H9 (cell line): ENCODE data around the gene RBSN. TPM values are rescaled to one million over a fixed set of nuclear protein-coding genes. Genes with fewer than 3 reads are reported as not detected.

Experiments used
- DNase-seq: peaks from one replicate; pipeline ENCODE4 v3.0.0-alpha.2; 2017
- H2AFZ ChIP-seq: one replicate; pipeline ENCODE4 v1.6.1; 2013; ENCODE audit warnings: mild to moderate bottlenecking, low read length, control low read depth, moderate library complexity
- H2AK5ac ChIP-seq: 2 replicates; pipeline ENCODE4 v1.6.1; 2013; ENCODE audit warnings: low read length, control low read depth, mixed read lengths; ENCODE audit not compliant: insufficient read length
- H2BK120ac ChIP-seq: one replicate; pipeline ENCODE4 v1.6.1; 2013; ENCODE audit warnings: low read depth, mild to moderate bottlenecking, low read length, control low read depth, inconsistent platforms; ENCODE audit not compliant: poor library complexity, severe bottlenecking
- H2BK12ac ChIP-seq: 2 replicates; pipeline ENCODE4 v1.6.1; 2013; ENCODE audit warnings: low read length, control low read depth, mixed read lengths, low read depth; ENCODE audit not compliant: insufficient read length
- H2BK15ac ChIP-seq: 2 replicates; pipeline ENCODE4 v1.6.1; 2013; ENCODE audit warnings: low read depth, low read length, control low read depth
- H2BK20ac ChIP-seq: one replicate; pipeline ENCODE4 v1.6.1; 2013; ENCODE audit warnings: low read depth, mild to moderate bottlenecking, low read length, control low read depth, inconsistent platforms; ENCODE audit not compliant: poor library complexity, severe bottlenecking
- H2BK5ac ChIP-seq: 2 replicates; pipeline ENCODE4 v1.6.1; 2013; ENCODE audit warnings: low read length, control low read depth, mixed read lengths; ENCODE audit not compliant: insufficient read length
- H3K14ac ChIP-seq: 2 replicates; pipeline ENCODE4 v1.6.1; 2013; ENCODE audit warnings: low read length, control low read depth; ENCODE audit not compliant: insufficient read depth
- H3K18ac ChIP-seq: 2 replicates; pipeline ENCODE4 v1.6.1; 2013; ENCODE audit warnings: low read depth, mild to moderate bottlenecking, mixed read lengths, low read length, control low read depth; ENCODE audit not compliant: insufficient read length
- H3K23ac ChIP-seq: 2 replicates; pipeline ENCODE4 v1.6.1; 2013; ENCODE audit warnings: low read length, control low read depth, mixed read lengths, low read depth; ENCODE audit not compliant: insufficient read length
- H3K23me2 ChIP-seq: 2 replicates; pipeline ENCODE4 v1.6.1; 2013; ENCODE audit warnings: low read depth, mild to moderate bottlenecking, mixed read lengths, low read length, control low read depth; ENCODE audit not compliant: insufficient read length, poor library complexity, severe bottlenecking
- H3K27ac ChIP-seq: 2 replicates; pipeline ENCODE4 v1.5.1; 2013; ENCODE audit warnings: low read length, control low read depth, mixed read lengths, low read depth; ENCODE audit not compliant: insufficient read length
- H3K27me3 ChIP-seq: 2 replicates; pipeline ENCODE4 v1.6.1; 2013; ENCODE audit warnings: low read length, control low read depth, inconsistent platforms; ENCODE audit not compliant: insufficient read depth
- H3K4ac ChIP-seq: 2 replicates; pipeline ENCODE4 v1.6.1; 2013; ENCODE audit warnings: low read depth, mild to moderate bottlenecking, control low read depth, inconsistent platforms, low read length, moderate library complexity
- H3K4me1 ChIP-seq: 2 replicates; pipeline ENCODE4 v1.6.1; 2013; ENCODE audit warnings: low read length, control low read depth, inconsistent platforms; ENCODE audit not compliant: insufficient read depth
- H3K4me2 ChIP-seq: 2 replicates; pipeline ENCODE4 v1.6.1; 2013; ENCODE audit warnings: low read length, control low read depth, mixed read lengths; ENCODE audit not compliant: insufficient read length, insufficient read depth
- H3K56ac ChIP-seq: 2 replicates; pipeline ENCODE4 v1.6.1; 2013; ENCODE audit warnings: low read depth, mild to moderate bottlenecking, mixed read lengths, low read length, control low read depth; ENCODE audit not compliant: insufficient read length
- H3K79me1 ChIP-seq: 2 replicates; pipeline ENCODE4 v1.6.1; 2013; ENCODE audit warnings: low read depth, mild to moderate bottlenecking, moderate library complexity, low read length, control low read depth, inconsistent platforms; ENCODE audit not compliant: insufficient read depth, poor library complexity, severe bottlenecking
- H3K79me2 ChIP-seq: 2 replicates; pipeline ENCODE4 v1.6.1; 2013; ENCODE audit warnings: low read length, control low read depth, inconsistent platforms; ENCODE audit not compliant: insufficient read depth
- H3K9ac ChIP-seq: 2 replicates; pipeline ENCODE4 v1.6.1; 2013; ENCODE audit warnings: low read length, control low read depth, mixed read lengths; ENCODE audit not compliant: insufficient read length; ENCODE audit errors: extremely low read depth
- H3K9me3 ChIP-seq: one replicate; pipeline ENCODE4 v1.6.1; 2013; ENCODE audit warnings: low read depth, low read length, inconsistent platforms; ENCODE audit not compliant: control insufficient read depth
- H3T11ph ChIP-seq: one replicate; pipeline ENCODE4 v1.6.1; 2013; ENCODE audit warnings: mild to moderate bottlenecking, low read length, control low read depth, inconsistent platforms
- H4K20me1 ChIP-seq: one replicate; pipeline ENCODE4 v1.6.1; 2013; ENCODE audit not compliant: control insufficient read depth, insufficient read length, insufficient read depth
- H4K5ac ChIP-seq: 2 replicates; pipeline ENCODE4 v1.6.1; 2013; ENCODE audit warnings: low read depth, mild to moderate bottlenecking, mixed read lengths, low read length, control low read depth; ENCODE audit not compliant: insufficient read length
- H4K8ac ChIP-seq: replicated peaks from 2 replicates; pipeline ENCODE4 v1.6.1; 2013; ENCODE audit warnings: low read length, control low read depth, mixed read lengths, low read depth; ENCODE audit not compliant: insufficient read length
- H4K91ac ChIP-seq: 2 replicates; pipeline ENCODE4 v1.6.1; 2013; ENCODE audit warnings: low read depth, mild to moderate bottlenecking, moderate library complexity, mixed read lengths, low read length, control low read depth; ENCODE audit not compliant: insufficient read length
- H3K27ac Mint-ChIP-seq, 3 experiments: 2 replicates in 2 of 3; 3 replicates in 1 of 3; pipeline ENCODE4 v1.8.0; 2020 to 2021; ENCODE audit warnings: mixed read lengths in 3 of 3, mild to moderate bottlenecking in 1 of 3, moderate library complexity in 1 of 3
- H3K27me3 Mint-ChIP-seq: 2 replicates; pipeline ENCODE4 v1.8.0; 2021; ENCODE audit warnings: low read depth, mild to moderate bottlenecking, moderate library complexity, mixed read lengths
- H3K36me3 Mint-ChIP-seq, 3 experiments: 2 replicates in 2 of 3; 3 replicates in 1 of 3; pipeline ENCODE4 v1.8.0; 2020 to 2021; ENCODE audit warnings: low read depth in 3 of 3, mixed read lengths in 3 of 3; ENCODE audit not compliant: insufficient read depth in 1 of 3
- H3K4me1 Mint-ChIP-seq, 2 experiments: 2 replicates each; pipeline ENCODE4 v1.8.0; 2020; ENCODE audit warnings: mixed read lengths in 2 of 2
- H3K4me3 Mint-ChIP-seq, 2 experiments: 2 replicates in 1 of 2; 3 replicates in 1 of 2; pipeline ENCODE4 v1.8.0; 2020 to 2021; ENCODE audit warnings: mild to moderate bottlenecking in 2 of 2, mixed read lengths in 2 of 2, moderate library complexity in 1 of 2
- H3K9me3 Mint-ChIP-seq, 2 experiments: 2 replicates in 1 of 2; 3 replicates in 1 of 2; pipeline ENCODE4 v1.8.0; 2020; ENCODE audit warnings: mild to moderate bottlenecking in 2 of 2, mixed read lengths in 2 of 2, moderate library complexity in 1 of 2
- WGBS: extraction: QIAGEN DNeasy Blood & Tissue Kit; methylation state at CpG from one replicate; pipeline ENCODE4 v1.1.7; 2013; ENCODE audit warnings: missing lambda C conversion rate, low lambda C conversion rate, mixed read lengths; ENCODE audit not compliant: insufficient read length; ENCODE audit errors: extremely low coverage; 5-methylcytosine and 5-hydroxymethylcytosine counted together
- total RNA-seq: library from RNA; stranded (reverse); gene quantifications from 2 replicates; pipeline ENCODE4 v1.2.1, GENCODE V29; 2021
- TF ChIP-seq, protein P1 (sequence below): fragments of 200-600 bp; sonication (generic); conservative IDR thresholded peaks from 3 replicates; pipeline ENCODE4 v1.8.0; 2021; ENCODE audit warnings: antibody characterized with exemption, mild to moderate bottlenecking

RBSN gene
- total RNA-seq, 1 experiment from 2014 or later: 16.0 TPM

DNA sequence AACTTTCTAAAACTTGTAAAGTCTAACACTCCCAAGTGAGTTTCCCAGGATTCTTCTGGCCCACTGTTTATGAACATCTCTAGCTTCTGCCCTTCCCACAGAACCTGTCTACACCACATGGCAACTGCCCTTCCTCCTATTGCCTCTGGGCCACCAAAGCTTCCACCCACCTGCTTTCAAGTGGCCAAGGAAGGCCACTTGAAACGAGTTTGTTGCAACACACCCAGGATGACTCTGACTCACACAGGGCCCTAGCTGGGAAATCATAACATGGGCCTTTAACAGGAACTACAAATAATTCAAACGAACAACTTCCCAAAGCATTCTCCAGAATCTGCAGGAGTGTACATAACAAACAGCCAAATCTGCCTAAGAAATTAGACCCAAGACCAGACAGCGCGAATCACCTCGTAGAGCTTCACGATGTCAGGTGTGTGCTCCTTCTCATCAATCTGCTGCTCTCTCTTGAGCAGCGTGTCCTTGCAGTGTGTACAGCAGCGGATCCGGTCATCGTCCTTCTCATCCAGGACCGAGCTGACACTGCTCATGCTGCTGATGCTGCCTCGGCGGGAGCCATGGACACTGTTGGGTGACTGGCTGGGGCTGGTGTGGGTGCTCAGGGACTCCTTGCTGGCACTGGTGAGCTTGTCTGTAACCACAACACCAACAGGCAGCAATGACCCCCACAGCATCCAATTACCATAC, 16.8 kb downstream of the RBSN start:
- H3K9me3 Mint-ChIP-seq: no peaks in the 10 kb centered on the region
- no CpG with 5 or more reads among the region's 13 CpGs for WGBS
- no peak overlapping the region; a peak in 1 of 5 replicates for H3K4me3 Mint-ChIP-seq

More for the DNA sequence above, 16.8 kb downstream of the RBSN start:
- Histone ChIP-seq H3K23ac (no peak overlapping the region), H3K23me2 (no peaks in the 10 kb centered on the region), H4K5ac (no peak overlapping the region), H3K18ac (no peak overlapping the region), H3K27ac (no peak overlapping the region), H3K9me3 (no peaks in the 10 kb centered on the region), H3K79me1 (no peaks in the 10 kb centered on the region), H3T11ph (no peak overlapping the region), H2AK5ac (no peak overlapping the region), H2BK120ac (no peak overlapping the region), H2BK15ac (no peak overlapping the region), H3K9ac (no peak overlapping the region), H2BK20ac (no peak overlapping the region), H3K4me1 (no peaks in the 10 kb centered on the region), H3K4me2 (no peak overlapping the region), H2BK5ac (no peak overlapping the region), H4K8ac (no peak overlapping the region), H3K79me2 (no peaks in the 10 kb centered on the region), H4K91ac (no peak overlapping the region), H3K4ac (no peak overlapping the region), H2AFZ (no peak overlapping the region), H3K14ac (no peak overlapping the region), H3K56ac (no peak overlapping the region), H2BK12ac (no peak overlapping the region), H4K20me1 (no peaks in the 10 kb centered on the region), H3K27me3 (no peaks in the 10 kb centered on the region)
- Mint-ChIP-seq H3K36me3 (peaks cover 18 to 81% (median 62%) of the 10 kb centered on the region in 3 experiments; a peak in 6 of 7 replicates), H3K27me3 (no peaks in the 10 kb centered on the region), H3K27ac (no peak overlapping the region), H3K4me1 (no peaks in the 10 kb centered on the region)
- TF ChIP-seq, protein P1, sequence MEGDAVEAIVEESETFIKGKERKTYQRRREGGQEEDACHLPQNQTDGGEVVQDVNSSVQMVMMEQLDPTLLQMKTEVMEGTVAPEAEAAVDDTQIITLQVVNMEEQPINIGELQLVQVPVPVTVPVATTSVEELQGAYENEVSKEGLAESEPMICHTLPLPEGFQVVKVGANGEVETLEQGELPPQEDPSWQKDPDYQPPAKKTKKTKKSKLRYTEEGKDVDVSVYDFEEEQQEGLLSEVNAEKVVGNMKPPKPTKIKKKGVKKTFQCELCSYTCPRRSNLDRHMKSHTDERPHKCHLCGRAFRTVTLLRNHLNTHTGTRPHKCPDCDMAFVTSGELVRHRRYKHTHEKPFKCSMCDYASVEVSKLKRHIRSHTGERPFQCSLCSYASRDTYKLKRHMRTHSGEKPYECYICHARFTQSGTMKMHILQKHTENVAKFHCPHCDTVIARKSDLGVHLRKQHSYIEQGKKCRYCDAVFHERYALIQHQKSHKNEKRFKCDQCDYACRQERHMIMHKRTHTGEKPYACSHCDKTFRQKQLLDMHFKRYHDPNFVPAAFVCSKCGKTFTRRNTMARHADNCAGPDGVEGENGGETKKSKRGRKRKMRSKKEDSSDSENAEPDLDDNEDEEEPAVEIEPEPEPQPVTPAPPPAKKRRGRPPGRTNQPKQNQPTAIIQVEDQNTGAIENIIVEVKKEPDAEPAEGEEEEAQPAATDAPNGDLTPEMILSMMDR: no peak
- no peak for DNase-seq
